Upper lobe of left lung (tissue), 4 donors: ENCODE data around the gene PSAT1.

Source experiments
- POLR2AphosphoS5 ChIP-seq, 2 donors: sonication (generic); formaldehyde crosslinking; IDR thresholded peaks; one replicate each; pipeline ENCODE4 v1.5.1; 2017; ENCODE audit warnings: antibody characterized with exemption in 2 of 2
- TF ChIP-seq, protein P1 (sequence below), 6 experiments: fragments of 450-650 bp in 4 of 6; fragments of 200-600 bp in 2 of 6; sonication (generic) in 2 of 6; IDR thresholded peaks; one replicate each; pipeline ENCODE4 v1.5.1; 2016 to 2019; ENCODE audit warnings: antibody characterized with exemption in 6 of 6

DNA sequence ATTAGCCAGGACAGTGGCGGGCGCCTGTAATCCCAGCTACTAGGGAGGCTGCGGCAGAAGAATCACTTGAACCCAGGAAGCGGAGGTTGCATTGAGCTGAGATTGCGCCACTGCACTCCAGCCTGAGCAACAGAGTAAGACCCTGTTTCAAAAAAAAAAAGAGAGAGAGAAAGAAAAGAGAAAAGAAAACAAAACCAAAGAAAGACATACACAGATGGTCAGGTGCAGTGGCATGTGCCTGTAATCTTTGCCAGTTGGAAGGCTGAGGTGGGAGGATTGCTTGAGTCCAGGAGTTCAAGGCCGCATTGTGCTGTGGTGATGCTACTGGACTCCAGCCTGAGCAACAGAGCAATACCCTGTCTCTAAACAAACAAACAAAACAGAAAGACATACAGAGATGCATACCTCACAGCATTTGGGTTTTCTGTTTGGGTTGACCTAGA, 10.0 kb upstream of the PSAT1 start:
- TF ChIP-seq, protein P1, sequence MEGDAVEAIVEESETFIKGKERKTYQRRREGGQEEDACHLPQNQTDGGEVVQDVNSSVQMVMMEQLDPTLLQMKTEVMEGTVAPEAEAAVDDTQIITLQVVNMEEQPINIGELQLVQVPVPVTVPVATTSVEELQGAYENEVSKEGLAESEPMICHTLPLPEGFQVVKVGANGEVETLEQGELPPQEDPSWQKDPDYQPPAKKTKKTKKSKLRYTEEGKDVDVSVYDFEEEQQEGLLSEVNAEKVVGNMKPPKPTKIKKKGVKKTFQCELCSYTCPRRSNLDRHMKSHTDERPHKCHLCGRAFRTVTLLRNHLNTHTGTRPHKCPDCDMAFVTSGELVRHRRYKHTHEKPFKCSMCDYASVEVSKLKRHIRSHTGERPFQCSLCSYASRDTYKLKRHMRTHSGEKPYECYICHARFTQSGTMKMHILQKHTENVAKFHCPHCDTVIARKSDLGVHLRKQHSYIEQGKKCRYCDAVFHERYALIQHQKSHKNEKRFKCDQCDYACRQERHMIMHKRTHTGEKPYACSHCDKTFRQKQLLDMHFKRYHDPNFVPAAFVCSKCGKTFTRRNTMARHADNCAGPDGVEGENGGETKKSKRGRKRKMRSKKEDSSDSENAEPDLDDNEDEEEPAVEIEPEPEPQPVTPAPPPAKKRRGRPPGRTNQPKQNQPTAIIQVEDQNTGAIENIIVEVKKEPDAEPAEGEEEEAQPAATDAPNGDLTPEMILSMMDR (IDR thresholded peaks at IDR 0.05) = no peak
- TF ChIP-seq POLR2AphosphoS5 (IDR thresholded peaks at IDR 0.05) = no peak
